Measurements from ENCODE around the gene XRCC1.

- TF ChIP-seq, protein P1, sequence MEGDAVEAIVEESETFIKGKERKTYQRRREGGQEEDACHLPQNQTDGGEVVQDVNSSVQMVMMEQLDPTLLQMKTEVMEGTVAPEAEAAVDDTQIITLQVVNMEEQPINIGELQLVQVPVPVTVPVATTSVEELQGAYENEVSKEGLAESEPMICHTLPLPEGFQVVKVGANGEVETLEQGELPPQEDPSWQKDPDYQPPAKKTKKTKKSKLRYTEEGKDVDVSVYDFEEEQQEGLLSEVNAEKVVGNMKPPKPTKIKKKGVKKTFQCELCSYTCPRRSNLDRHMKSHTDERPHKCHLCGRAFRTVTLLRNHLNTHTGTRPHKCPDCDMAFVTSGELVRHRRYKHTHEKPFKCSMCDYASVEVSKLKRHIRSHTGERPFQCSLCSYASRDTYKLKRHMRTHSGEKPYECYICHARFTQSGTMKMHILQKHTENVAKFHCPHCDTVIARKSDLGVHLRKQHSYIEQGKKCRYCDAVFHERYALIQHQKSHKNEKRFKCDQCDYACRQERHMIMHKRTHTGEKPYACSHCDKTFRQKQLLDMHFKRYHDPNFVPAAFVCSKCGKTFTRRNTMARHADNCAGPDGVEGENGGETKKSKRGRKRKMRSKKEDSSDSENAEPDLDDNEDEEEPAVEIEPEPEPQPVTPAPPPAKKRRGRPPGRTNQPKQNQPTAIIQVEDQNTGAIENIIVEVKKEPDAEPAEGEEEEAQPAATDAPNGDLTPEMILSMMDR (IDR thresholded peaks at IDR 0.05): no peak
- no peak for TF ChIP-seq POLR2AphosphoS5 (IDR thresholded peaks at IDR 0.05)
- no peak for TF ChIP-seq EP300 (IDR thresholded peaks at IDR 0.05; ENCODE audit: low read depth)
Measured at GRCh38 chr19:43607238-43608205, 32.2 kb upstream of the XRCC1 start.
